ENCODE results near the gene ZIC5. TPM values are rescaled to one million over a fixed set of nuclear protein-coding genes. Genes with fewer than 3 reads are reported as not detected.
"Not testable (repeated sequence)": the region's sequence is repeated elsewhere in the genome, so short reads cannot be mapped to it uniquely, and the experiment has no call there.

ZIC5 gene
- total RNA-seq, 2 donors from 2014 or later: not detected

- DNase-seq (ENCODE audit: low spot score): no peak
- Histone ChIP-seq H3K9me3 (no peaks in the 10 kb centered on the region), H3K36me3 (no peaks in the 10 kb centered on the region), H3K27ac (no peak overlapping the region), H3K4me3 (no peak overlapping the region), H3K27me3 (replicated peaks; ENCODE audit: insufficient read depth) (peaks cover 46% of the 10 kb centered on the region), H3K4me1 (ENCODE audit: control insufficient read depth in 1 of 2, low read depth in 2 of 2) (peaks cover 15 to 23% of the 10 kb centered on the region in 2 donors)
- no peak for TF ChIP-seq CTCF (IDR thresholded peaks at IDR 0.05)
- ATAC-seq (ENCODE audit: insufficient number of reproducible peaks, low FRiP score, low read depth): no peak
These were observed 18.3 kb downstream of the ZIC5 start for GRCh38 chr13:99953138-99953755.

GRCh38 chr13:99951666-99952065 is 19.9 kb downstream of the ZIC5 start:
- not testable (repeated sequence) for DNase-seq (ENCODE audit: low spot score); H3K4me3 ChIP-seq; ATAC-seq (ENCODE audit: insufficient number of reproducible peaks, low FRiP score, low read depth); H3K9me3 ChIP-seq; H3K27ac ChIP-seq; H3K36me3 ChIP-seq
- H3K27me3 ChIP-seq (replicated peaks; ENCODE audit: insufficient read depth): peaks cover 30% of the 10 kb centered on the region
- peaks cover 7 to 12% of the 10 kb centered on the region in 2 donors for H3K4me1 ChIP-seq (ENCODE audit: control insufficient read depth in 1 of 2, low read depth in 2 of 2)

- DNase-seq (ENCODE audit: low spot score) (no peak), ATAC-seq (ENCODE audit: insufficient number of reproducible peaks, low FRiP score, low read depth) (no peak)
- H3K27me3 ChIP-seq (replicated peaks; ENCODE audit: insufficient read depth): peaks cover 20% of the 10 kb centered on the region
These were observed 21.7 kb downstream of the ZIC5 start for GRCh38 chr13:99949679-99950413.

GRCh38 chr13:99948907-99949678 is 22.5 kb downstream of the ZIC5 start:
- ATAC-seq (ENCODE audit: insufficient number of reproducible peaks, low FRiP score, low read depth) (no peak), DNase-seq (ENCODE audit: low spot score) (no peak)
- Histone ChIP-seq H3K4me1 (ENCODE audit: control insufficient read depth in 1 of 2, low read depth in 2 of 2) (no peaks in the 10 kb centered on the region), H3K36me3 (no peaks in the 10 kb centered on the region), H3K27ac (no peak overlapping the region), H3K9me3 (no peaks in the 10 kb centered on the region), H3K4me3 (no peak overlapping the region), H3K27me3 (replicated peaks; ENCODE audit: insufficient read depth) (peaks cover 20% of the 10 kb centered on the region)
- no peak for TF ChIP-seq CTCF (IDR thresholded peaks at IDR 0.05)

More at GRCh38 chr13:99949679-99950413, 21.7 kb downstream of the ZIC5 start:
- H3K4me3 ChIP-seq: no peak overlapping the region
- no peaks in the 10 kb centered on the region for H3K36me3 ChIP-seq
- no peaks in the 10 kb centered on the region for H3K4me1 ChIP-seq (ENCODE audit: control insufficient read depth in 1 of 2, low read depth in 2 of 2)
- no peak overlapping the region for H3K27ac ChIP-seq
- H3K9me3 ChIP-seq: no peaks in the 10 kb centered on the region
- TF ChIP-seq CTCF (IDR thresholded peaks at IDR 0.05): no peak

GRCh38 chr13:99948411-99948810 is 23.2 kb downstream of the ZIC5 start:
- ATAC-seq (ENCODE audit: insufficient number of reproducible peaks, low FRiP score, low read depth): no peak
- Histone ChIP-seq H3K9me3 (no peaks in the 10 kb centered on the region), H3K27ac (no peak overlapping the region), H3K36me3 (no peaks in the 10 kb centered on the region), H3K4me1 (ENCODE audit: control insufficient read depth in 1 of 2, low read depth in 2 of 2) (no peaks in the 10 kb centered on the region), H3K4me3 (no peak overlapping the region), H3K27me3 (replicated peaks; ENCODE audit: insufficient read depth) (peaks cover 16% of the 10 kb centered on the region)
- no peak for DNase-seq (ENCODE audit: low spot score)
- TF ChIP-seq CTCF (IDR thresholded peaks at IDR 0.05): no peak
